ENCODE results near the gene TPST1. TPM values are rescaled to one million over a fixed set of nuclear protein-coding genes. Genes with fewer than 3 reads are reported as not detected.

Gene TPST1
- total RNA-seq, 1 experiment from 2014 or later: 15.0 TPM

- no peak for ATAC-seq
Observed at GRCh38 chr7:66167773-66168387, 37.3 kb upstream of the TPST1 start.

More at GRCh38 chr7:66167773-66168387, 37.3 kb upstream of the TPST1 start:
- H3K9me3 Mint-ChIP-seq: no peaks in the 10 kb centered on the region
- TF ChIP-seq ESRRA (CRISPR knock-in tag; IDR thresholded peaks at IDR 0.05; ENCODE audit: borderline replicate concordance): no peak
- no peak for TF ChIP-seq SOX15 (CRISPR knock-in tag; IDR thresholded peaks at IDR 0.05)
- TF ChIP-seq JUN (CRISPR knock-in tag; IDR thresholded peaks at IDR 0.05): no peak
- no peak for TF ChIP-seq MXD4 (CRISPR knock-in tag; IDR thresholded peaks at IDR 0.05; ENCODE audit: borderline replicate concordance)
- TF ChIP-seq E2F4 (CRISPR knock-in tag; IDR thresholded peaks at IDR 0.05; ENCODE audit: borderline replicate concordance, low read depth): no peak
- TF ChIP-seq ERG (CRISPR knock-in tag; IDR thresholded peaks at IDR 0.05): no peak
- no peak for TF ChIP-seq FOXP1 (CRISPR knock-in tag; IDR thresholded peaks at IDR 0.05; ENCODE audit: borderline replicate concordance)
- TF ChIP-seq CTCF (IDR thresholded peaks at IDR 0.05): no peak
- TF ChIP-seq ZSCAN18 (CRISPR knock-in tag; IDR thresholded peaks at IDR 0.05): no peak
- TF ChIP-seq ZNF219 (CRISPR knock-in tag; IDR thresholded peaks at IDR 0.05; ENCODE audit: borderline replicate concordance): no peak
- TF ChIP-seq FOXJ3 (CRISPR knock-in tag; IDR thresholded peaks at IDR 0.05; ENCODE audit: borderline replicate concordance): no peak
- no peak for TF ChIP-seq TP53 (CRISPR knock-in tag; IDR thresholded peaks at IDR 0.05)
- TF ChIP-seq ZNF532 (CRISPR knock-in tag; IDR thresholded peaks at IDR 0.05; ENCODE audit: borderline replicate concordance): no peak
- no peak for TF ChIP-seq RELA (CRISPR knock-in tag; IDR thresholded peaks at IDR 0.05; ENCODE audit: borderline replicate concordance)
- TF ChIP-seq GRHL2 (CRISPR knock-in tag; IDR thresholded peaks at IDR 0.05; ENCODE audit: insufficient replicate concordance, severe bottlenecking): no peak
- TF ChIP-seq OVOL2 (CRISPR knock-in tag; IDR thresholded peaks at IDR 0.05; ENCODE audit: borderline replicate concordance): no peak
- no peak for TF ChIP-seq AFF4 (CRISPR knock-in tag; IDR thresholded peaks at IDR 0.05; ENCODE audit: borderline replicate concordance)
- TF ChIP-seq ATF2 (CRISPR knock-in tag; IDR thresholded peaks at IDR 0.05; ENCODE audit: borderline replicate concordance, low read depth): no peak
- H3K27ac Mint-ChIP-seq: no peak overlapping the region
- no peaks in the 10 kb centered on the region for H3K36me3 Mint-ChIP-seq
- H3K4me3 Mint-ChIP-seq: no peak overlapping the region
- POLR2A ChIA-PET: no interaction called here
- CTCF ChIA-PET: no interaction called here
- no peak for DNase-seq (ENCODE audit: low spot score)
- no peaks in the 10 kb centered on the region for H3K27me3 Mint-ChIP-seq (ENCODE audit: low read depth)
- no peaks in the 10 kb centered on the region for H3K4me1 Mint-ChIP-seq
